Mammary epithelial cell (primary cell): ENCODE data around the gene SH2B2.
"Not testable (repeated sequence)": the region's sequence is repeated elsewhere in the genome, so short reads cannot be mapped to it uniquely, and the experiment has no call there.

Experiments used
- EZH2 ChIP-seq: IDR thresholded peaks from 2 replicates; pipeline ENCODE4 v1.6.1; 2012; ENCODE audit warnings: low read length, inconsistent platforms, borderline replicate concordance
- TF ChIP-seq, protein P1 (sequence below), 2 donors: IDR thresholded peaks in 1 of 2; conservative IDR thresholded peaks in 1 of 2; 2 replicates each; pipeline ENCODE4 v1.5.1; 2011 to 2012; ENCODE audit warnings: inconsistent platforms in 2 of 2, low read length in 2 of 2, mild to moderate bottlenecking in 2 of 2, control low read depth in 1 of 2, low read depth in 1 of 2; ENCODE audit not compliant: insufficient read depth in 1 of 2; ENCODE audit errors: extremely low read depth in 1 of 2

DNA sequence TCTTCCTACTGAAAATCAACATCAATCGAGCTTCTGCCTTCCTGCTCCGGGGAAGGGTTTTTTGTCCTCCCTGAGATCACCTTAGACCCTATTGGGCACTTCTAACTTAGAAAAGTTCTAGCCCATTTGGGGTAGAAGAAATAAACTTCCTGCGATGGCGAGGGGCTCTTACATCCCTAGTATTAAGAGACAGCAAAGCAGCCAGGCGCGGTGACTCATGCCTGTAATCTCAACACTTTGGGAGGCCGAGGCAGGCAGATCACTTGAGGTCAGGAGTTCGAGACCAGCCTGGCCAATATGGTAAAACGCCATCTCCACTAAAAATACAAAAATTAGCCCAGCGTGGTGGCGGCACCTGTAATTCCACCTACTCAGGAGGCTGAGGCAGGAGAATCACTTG, 38.4 kb downstream of the SH2B2 start:
- TF ChIP-seq, protein P1, sequence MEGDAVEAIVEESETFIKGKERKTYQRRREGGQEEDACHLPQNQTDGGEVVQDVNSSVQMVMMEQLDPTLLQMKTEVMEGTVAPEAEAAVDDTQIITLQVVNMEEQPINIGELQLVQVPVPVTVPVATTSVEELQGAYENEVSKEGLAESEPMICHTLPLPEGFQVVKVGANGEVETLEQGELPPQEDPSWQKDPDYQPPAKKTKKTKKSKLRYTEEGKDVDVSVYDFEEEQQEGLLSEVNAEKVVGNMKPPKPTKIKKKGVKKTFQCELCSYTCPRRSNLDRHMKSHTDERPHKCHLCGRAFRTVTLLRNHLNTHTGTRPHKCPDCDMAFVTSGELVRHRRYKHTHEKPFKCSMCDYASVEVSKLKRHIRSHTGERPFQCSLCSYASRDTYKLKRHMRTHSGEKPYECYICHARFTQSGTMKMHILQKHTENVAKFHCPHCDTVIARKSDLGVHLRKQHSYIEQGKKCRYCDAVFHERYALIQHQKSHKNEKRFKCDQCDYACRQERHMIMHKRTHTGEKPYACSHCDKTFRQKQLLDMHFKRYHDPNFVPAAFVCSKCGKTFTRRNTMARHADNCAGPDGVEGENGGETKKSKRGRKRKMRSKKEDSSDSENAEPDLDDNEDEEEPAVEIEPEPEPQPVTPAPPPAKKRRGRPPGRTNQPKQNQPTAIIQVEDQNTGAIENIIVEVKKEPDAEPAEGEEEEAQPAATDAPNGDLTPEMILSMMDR (conservative IDR thresholded peaks at IDR 0.05 in 1 of 2, IDR thresholded peaks at IDR 0.05 in 1 of 2; ENCODE audit: extremely low read depth in 1 of 2, insufficient read depth in 1 of 2, low read depth in 1 of 2, low read length in 2 of 2): not testable (repeated sequence)
- not testable (repeated sequence) for TF ChIP-seq EZH2
